HepG2 (cell line): ENCODE measurements around the gene NID2. TPM values are rescaled to one million over a fixed set of nuclear protein-coding genes. Genes with fewer than 3 reads are reported as not detected.

Source experiments
- ARNT2 ChIP-seq: sonication (generic); formaldehyde crosslinking; IDR thresholded peaks from 2 replicates; pipeline ENCODE4 v1.8.0; 2022; ENCODE audit warnings: mild to moderate bottlenecking, low read depth, missing genetic modification reagents, moderate library complexity
- ELF4 ChIP-seq: sonication (generic); formaldehyde crosslinking; IDR thresholded peaks from 2 replicates; pipeline ENCODE4 v1.5.0; 2020; ENCODE audit warnings: missing genetic modification reagents, mild to moderate bottlenecking, moderate library complexity, borderline replicate concordance
- HCFC1 ChIP-seq: fragments of 150-350 bp; IDR thresholded peaks from 2 replicates; pipeline ENCODE4 v1.6.1; 2014; ENCODE audit warnings: low read depth, low read length
- HOXA5 ChIP-seq: sonication (generic); formaldehyde crosslinking; IDR thresholded peaks from 2 replicates; pipeline ENCODE4 v1.4.0; 2020; ENCODE audit warnings: missing genetic modification reagents
- IRF2 ChIP-seq: IDR thresholded peaks from 2 replicates; pipeline ENCODE4 v1.6.1; 2018; ENCODE audit warnings: missing genetic modification reagents, missing compliant biosample characterization
- KDM1A ChIP-seq: IDR thresholded peaks from 2 replicates; pipeline ENCODE4 v1.6.1; 2016; ENCODE audit warnings: missing compliant biosample characterization
- SMARCC2 ChIP-seq: fragments of 450-650 bp; IDR thresholded peaks from 2 replicates; pipeline ENCODE4 v1.6.1; 2017; ENCODE audit warnings: antibody characterized with exemption, mild to moderate bottlenecking
- SOX6 ChIP-seq, 2 experiments: fragments of 450-650 bp in 1 of 2; sonication (generic) in 1 of 2; formaldehyde crosslinking in 1 of 2; IDR thresholded peaks; 2 replicates each; pipeline versions ENCODE4 v1.4.0 to v1.6.1; 2017 to 2020; ENCODE audit warnings: antibody characterized with exemption in 1 of 2, mild to moderate bottlenecking in 1 of 2, missing genetic modification reagents in 1 of 2
- TCF7L2 ChIP-seq: IDR thresholded peaks from 2 replicates; pipeline ENCODE4 v1.6.1; 2011; ENCODE audit warnings: mild to moderate bottlenecking, low read depth, low read length, moderate library complexity
- TMF1 ChIP-seq: sonication (generic); formaldehyde crosslinking; IDR thresholded peaks from 2 replicates; pipeline ENCODE4 v1.8.1; 2022; ENCODE audit warnings: low read depth, missing genetic modification reagents
- ZBTB10 ChIP-seq: sonication (generic); formaldehyde crosslinking; IDR thresholded peaks from 2 replicates; pipeline ENCODE4 v1.4.0; 2020; ENCODE audit warnings: missing genetic modification reagents, borderline replicate concordance
- ZNF10 ChIP-seq: sonication (generic); formaldehyde crosslinking; IDR thresholded peaks from 2 replicates; pipeline ENCODE4 v1.4.0; 2020; ENCODE audit warnings: mild to moderate bottlenecking, low read depth, missing genetic modification reagents, borderline replicate concordance
- ZNF225 ChIP-seq: sonication (generic); formaldehyde crosslinking; IDR thresholded peaks from 2 replicates; pipeline ENCODE4 v1.4.0; 2020; ENCODE audit warnings: mild to moderate bottlenecking, missing genetic modification reagents
- ZNF484 ChIP-seq: sonication (generic); formaldehyde crosslinking; IDR thresholded peaks from 2 replicates; pipeline ENCODE4 v1.5.1; 2020; ENCODE audit warnings: mild to moderate bottlenecking, low read depth, missing genetic modification reagents, borderline replicate concordance
- ZNF513 ChIP-seq: sonication (generic); formaldehyde crosslinking; conservative IDR thresholded peaks from 2 replicates; pipeline ENCODE4 v1.5.0; 2020; ENCODE audit warnings: missing genetic modification reagents
- ZNF589 ChIP-seq: sonication (generic); formaldehyde crosslinking; conservative IDR thresholded peaks from 2 replicates; pipeline ENCODE4 v1.8.0; 2022; ENCODE audit warnings: mild to moderate bottlenecking, moderate library complexity, missing genetic modification reagents
- ZNF607 ChIP-seq: sonication (generic); formaldehyde crosslinking; IDR thresholded peaks from 2 replicates; pipeline ENCODE4 v1.5.1; 2020; ENCODE audit warnings: missing genetic modification reagents, mild to moderate bottlenecking, borderline replicate concordance
- ZNF629 ChIP-seq: sonication (generic); formaldehyde crosslinking; conservative IDR thresholded peaks from 2 replicates; pipeline ENCODE4 v1.5.0; 2020; ENCODE audit warnings: missing genetic modification reagents
- ZSCAN9 ChIP-seq: IDR thresholded peaks from 2 replicates; pipeline ENCODE4 v1.6.1; 2016; ENCODE audit warnings: borderline replicate concordance
- ZUFSP ChIP-seq: sonication (generic); formaldehyde crosslinking; IDR thresholded peaks from 2 replicates; pipeline ENCODE4 v1.9.0; 2021; ENCODE audit warnings: missing genetic modification reagents, mild to moderate bottlenecking, borderline replicate concordance
- polyA plus RNA-seq, 8 experiments: library from polyadenylated mRNA; depleted of rRNA in 3 of 8; stranded (reverse) in 7 of 8; unstranded in 1 of 8; fragments of >200 nt; fragmentation: Illumina TruSeq in 4 of 8; extraction: Trizol in 4 of 8; gene quantifications; 2 replicates each; pipeline versions ENCODE4 v1.2.1 to v1.2.3, GENCODE V29; 2011 to 2016; ENCODE audit warnings: low read depth in 4 of 8, missing spikeins in 1 of 8, mixed read lengths in 1 of 8; ENCODE audit not compliant: insufficient read depth in 1 of 8
- total RNA-seq, 5 experiments: library from RNA; depleted of rRNA; stranded (reverse); fragments of >200 nt; fragmentation: Illumina TruSeq; extraction: Trizol; gene quantifications; 2 replicates each; pipeline ENCODE4 v1.2.3, GENCODE V29; 2016; ENCODE audit warnings: low read depth in 1 of 5
- TF ChIP-seq, protein P1 (sequence below): IDR thresholded peaks from 2 replicates; pipeline ENCODE4 v1.6.1; 2016; ENCODE audit warnings: mild to moderate bottlenecking

The NID2 gene
- total and polyA plus RNA-seq, 2 of the 13 experiments (the other 11 are each of a cell fraction or from before 2014, with no cell fraction given), result 0.11 TPM; not detected in 1

DNA sequence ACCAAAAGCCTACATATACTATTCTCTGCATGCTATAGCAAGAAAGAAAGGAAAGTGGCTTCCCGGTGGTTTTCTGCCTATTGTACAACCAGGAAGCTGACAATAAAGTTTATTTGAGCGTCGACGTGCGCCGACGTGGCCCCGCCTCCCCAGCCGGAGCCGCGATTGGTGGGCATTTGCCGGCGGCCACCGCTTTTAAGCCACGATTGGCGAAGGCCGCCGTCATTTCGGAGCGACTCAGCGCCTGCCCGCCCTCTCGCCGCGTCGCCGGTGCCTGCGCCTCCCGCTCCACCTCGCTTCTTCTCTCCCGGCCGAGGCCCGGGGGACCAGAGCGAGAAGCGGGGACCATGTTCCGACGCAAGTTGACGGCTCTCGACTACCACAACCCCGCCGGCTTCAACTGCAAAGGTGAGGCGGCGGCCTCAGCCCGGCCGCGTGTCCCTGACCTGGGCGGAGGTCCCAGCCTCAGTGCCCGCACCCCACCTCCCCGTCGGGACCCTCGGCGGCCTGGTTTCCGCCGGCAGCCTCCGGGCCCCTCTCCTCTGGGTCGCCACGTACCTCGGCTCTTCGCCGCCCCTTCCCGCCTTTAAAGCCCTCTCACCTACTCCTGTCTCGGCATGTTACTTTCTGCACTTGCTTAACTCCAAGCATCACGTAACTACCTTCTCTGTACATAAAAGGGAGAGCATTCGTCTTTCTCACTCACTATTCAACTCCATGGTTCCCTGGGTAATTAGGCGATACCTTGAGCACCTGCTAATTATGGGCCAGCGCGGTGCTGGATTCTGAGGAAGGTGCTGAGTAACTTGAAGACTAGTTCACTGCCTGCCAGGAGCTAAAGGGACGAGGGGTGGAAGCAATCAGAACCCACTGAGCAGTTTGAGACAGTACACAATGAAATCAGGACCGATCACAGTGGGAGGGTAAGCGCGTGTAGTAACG lies 79.3 kb downstream of the NID2 start, which contains the start of gene RTRAF (continued):
- TF ChIP-seq ZNF513 (no peak), SOX6 (IDR thresholded peaks at IDR 0.05) (no peak), SOX6 (CRISPR knock-in tag; IDR thresholded peaks at IDR 0.05) (peak; percentile 30), TMF1 (CRISPR knock-in tag) (peak; percentile 82; the same call in 1 of the 2 replicates), ZBTB10 (no peak), ZNF607 (0 out of 2 replicates have a peak, but pooled peaks have one; percentile 50), IRF2 (peak; percentile 72), ZNF484 (0 out of 2 replicates have a peak, but pooled peaks have one; percentile 29), SMARCC2 (no peak), TCF7L2 (no peak), ARNT2 (CRISPR knock-in tag) (no peak; the same call in 1 of the 2 replicates), HCFC1 (peak; percentile 26; the same call in 1 of the 2 replicates), ZNF10 (CRISPR knock-in tag) (no peak), ZSCAN9 (no peak; the same call in 1 of the 2 replicates), ELF4 (CRISPR knock-in tag) (peak; percentile 68; the same call in 1 of the 2 replicates), ZUFSP (CRISPR knock-in tag) (no peak), ZNF225 (CRISPR knock-in tag) (0 out of 2 replicates have a peak, but pooled peaks have one; percentile 78), ZNF589 (CRISPR knock-in tag) (no peak), KDM1A (no peak), ZNF629 (CRISPR knock-in tag) (no peak), HOXA5 (CRISPR knock-in tag) (peak; percentile 71)
- TF ChIP-seq, protein P1, sequence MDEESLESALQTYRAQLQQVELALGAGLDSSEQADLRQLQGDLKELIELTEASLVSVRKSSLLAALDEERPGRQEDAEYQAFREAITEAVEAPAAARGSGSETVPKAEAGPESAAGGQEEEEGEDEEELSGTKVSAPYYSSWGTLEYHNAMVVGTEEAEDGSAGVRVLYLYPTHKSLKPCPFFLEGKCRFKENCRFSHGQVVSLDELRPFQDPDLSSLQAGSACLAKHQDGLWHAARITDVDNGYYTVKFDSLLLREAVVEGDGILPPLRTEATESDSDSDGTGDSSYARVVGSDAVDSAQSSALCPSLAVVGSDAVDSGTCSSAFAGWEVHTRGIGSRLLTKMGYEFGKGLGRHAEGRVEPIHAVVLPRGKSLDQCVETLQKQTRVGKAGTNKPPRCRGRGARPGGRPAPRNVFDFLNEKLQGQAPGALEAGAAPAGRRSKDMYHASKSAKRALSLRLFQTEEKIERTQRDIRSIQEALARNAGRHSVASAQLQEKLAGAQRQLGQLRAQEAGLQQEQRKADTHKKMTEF (CRISPR knock-in tag), result peak; percentile 69
